ENCODE data around the gene EFNA3.

The EFNA3 gene

DNA sequence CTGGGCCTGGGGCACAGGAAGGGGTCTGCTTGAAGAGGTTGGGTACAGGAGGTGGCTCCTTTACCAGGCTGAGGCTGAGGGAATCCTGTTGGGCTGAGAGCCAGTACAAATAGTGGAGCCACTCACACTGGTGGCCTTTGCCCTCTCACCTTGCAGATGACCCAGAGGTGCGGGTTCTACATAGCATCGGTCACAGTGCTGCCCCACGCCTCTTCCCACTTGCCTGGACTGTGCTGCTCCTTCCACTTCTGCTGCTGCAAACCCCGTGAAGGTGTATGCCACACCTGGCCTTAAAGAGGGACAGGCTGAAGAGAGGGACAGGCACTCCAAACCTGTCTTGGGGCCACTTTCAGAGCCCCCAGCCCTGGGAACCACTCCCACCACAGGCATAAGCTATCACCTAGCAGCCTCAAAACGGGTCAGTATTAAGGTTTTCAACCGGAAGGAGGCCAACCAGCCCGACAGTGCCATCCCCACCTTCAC lies 55.2 kb downstream of the EFNA3 start:
- TF ChIP-seq, protein P1, sequence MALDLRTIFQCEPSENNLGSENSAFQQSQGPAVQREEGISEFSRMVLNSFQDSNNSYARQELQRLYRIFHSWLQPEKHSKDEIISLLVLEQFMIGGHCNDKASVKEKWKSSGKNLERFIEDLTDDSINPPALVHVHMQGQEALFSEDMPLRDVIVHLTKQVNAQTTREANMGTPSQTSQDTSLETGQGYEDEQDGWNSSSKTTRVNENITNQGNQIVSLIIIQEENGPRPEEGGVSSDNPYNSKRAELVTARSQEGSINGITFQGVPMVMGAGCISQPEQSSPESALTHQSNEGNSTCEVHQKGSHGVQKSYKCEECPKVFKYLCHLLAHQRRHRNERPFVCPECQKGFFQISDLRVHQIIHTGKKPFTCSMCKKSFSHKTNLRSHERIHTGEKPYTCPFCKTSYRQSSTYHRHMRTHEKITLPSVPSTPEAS (tag by site-specific recombination; IDR thresholded peaks at IDR 0.05): no peak
- no peak for TF ChIP-seq KLF10 (tag by site-specific recombination; IDR thresholded peaks at IDR 0.05)
- TF ChIP-seq ZNF223 (tag by site-specific recombination; IDR thresholded peaks at IDR 0.05): no peak
- TF ChIP-seq, protein P2, sequence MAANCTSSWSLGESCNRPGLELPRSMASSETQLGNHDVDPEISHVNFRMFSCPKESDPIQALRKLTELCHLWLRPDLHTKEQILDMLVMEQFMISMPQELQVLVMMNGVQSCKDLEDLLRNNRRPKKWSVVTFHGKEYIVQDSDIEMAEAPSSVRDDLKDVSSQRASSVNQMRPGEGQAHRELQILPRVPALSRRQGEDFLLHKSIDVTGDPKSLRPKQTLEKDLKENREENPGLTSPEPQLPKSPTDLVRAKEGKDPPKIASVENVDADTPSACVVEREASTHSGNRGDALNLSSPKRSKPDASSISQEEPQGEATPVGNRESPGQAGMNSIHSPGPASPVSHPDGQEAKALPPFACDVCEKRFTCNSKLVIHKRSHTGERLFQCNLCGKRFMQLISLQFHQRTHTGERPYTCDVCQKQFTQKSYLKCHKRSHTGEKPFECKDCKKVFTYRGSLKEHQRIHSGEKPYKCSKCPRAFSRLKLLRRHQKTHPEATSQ (tag by site-specific recombination; IDR thresholded peaks at IDR 0.05): no peak
- no peak for TF ChIP-seq HOXC10 (CRISPR knock-in tag; IDR thresholded peaks at IDR 0.05)
- TF ChIP-seq GLIS1 (tag by site-specific recombination; IDR thresholded peaks at IDR 0.05): no peak

DNA sequence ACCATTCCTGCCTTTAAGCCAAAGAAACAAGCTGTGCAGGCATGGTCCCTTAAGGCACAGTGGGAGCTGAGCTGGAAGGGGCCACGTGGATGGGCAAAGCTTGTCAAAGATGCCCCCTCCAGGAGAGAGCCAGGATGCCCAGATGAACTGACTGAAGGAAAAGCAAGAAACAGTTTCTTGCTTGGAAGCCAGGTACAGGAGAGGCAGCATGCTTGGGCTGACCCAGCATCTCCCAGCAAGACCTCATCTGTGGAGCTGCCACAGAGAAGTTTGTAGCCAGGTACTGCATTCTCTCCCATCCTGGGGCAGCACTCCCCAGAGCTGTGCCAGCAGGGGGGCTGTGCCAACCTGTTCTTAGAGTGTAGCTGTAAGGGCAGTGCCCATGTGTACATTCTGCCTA lies 55.7 kb downstream of the EFNA3 start:
- Histone ChIP-seq H3K9me3 (ENCODE audit: control insufficient read depth, insufficient read depth, low read depth, low read length) (no peaks in the 10 kb centered on the region), H3K4me1 (ENCODE audit: control insufficient read depth, insufficient read depth, low read length) (peaks cover 8% of the 10 kb centered on the region), H3K4me3 (ENCODE audit: low read depth, low read length) (no peak overlapping the region), H3K36me3 (ENCODE audit: control insufficient read depth in 2 of 2, insufficient read depth in 1 of 2, low read length in 2 of 2) (peaks cover 3 to 55% of the 10 kb centered on the region in 2 experiments; a peak in 2 of 3 replicates), H3K27ac (ENCODE audit: extremely low read depth, low read depth, low read length) (no peak overlapping the region)
- ChIA-PET POLR2A (interaction anchor here (0.6 to 2.2 kb wide), 6 partner anchors 8 to 69 kb away, joined by 4 to 13 read pairs (median 4); partner anchors contain the start of genes KRTCAP2 and TRIM46), CTCF (interaction anchor here (1.0 to 8.1 kb wide), 7 partner anchors 10 to 49 kb away, joined by 3 to 54 read pairs (median 5); partner anchors contain the start of gene KRTCAP2)
- no peak for TF ChIP-seq ZNF792 (tag by site-specific recombination; IDR thresholded peaks at IDR 0.05)
- TF ChIP-seq ZNF776 (tag by site-specific recombination; IDR thresholded peaks at IDR 0.05; ENCODE audit: borderline replicate concordance): no peak
- TF ChIP-seq ZNF132 (tag by site-specific recombination; IDR thresholded peaks at IDR 0.05; ENCODE audit: borderline replicate concordance): no peak
- no peak for TF ChIP-seq GLIS1 (tag by site-specific recombination; IDR thresholded peaks at IDR 0.05)
- TF ChIP-seq, protein P3, sequence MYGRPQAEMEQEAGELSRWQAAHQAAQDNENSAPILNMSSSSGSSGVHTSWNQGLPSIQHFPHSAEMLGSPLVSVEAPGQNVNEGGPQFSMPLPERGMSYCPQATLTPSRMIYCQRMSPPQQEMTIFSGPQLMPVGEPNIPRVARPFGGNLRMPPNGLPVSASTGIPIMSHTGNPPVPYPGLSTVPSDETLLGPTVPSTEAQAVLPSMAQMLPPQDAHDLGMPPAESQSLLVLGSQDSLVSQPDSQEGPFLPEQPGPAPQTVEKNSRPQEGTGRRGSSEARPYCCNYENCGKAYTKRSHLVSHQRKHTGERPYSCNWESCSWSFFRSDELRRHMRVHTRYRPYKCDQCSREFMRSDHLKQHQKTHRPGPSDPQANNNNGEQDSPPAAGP (tag by site-specific recombination; IDR thresholded peaks at IDR 0.05): no peak
- TF ChIP-seq KLF7 (tag by site-specific recombination; IDR thresholded peaks at IDR 0.05; ENCODE audit: borderline replicate concordance): no peak
- no peak for TF ChIP-seq ZNF558 (tag by site-specific recombination; IDR thresholded peaks at IDR 0.05)
- no peak for TF ChIP-seq YY2 (tag by site-specific recombination; IDR thresholded peaks at IDR 0.05)
- TF ChIP-seq ZNF473 (tag by site-specific recombination; IDR thresholded peaks at IDR 0.05): no peak
- TF ChIP-seq, protein P4, sequence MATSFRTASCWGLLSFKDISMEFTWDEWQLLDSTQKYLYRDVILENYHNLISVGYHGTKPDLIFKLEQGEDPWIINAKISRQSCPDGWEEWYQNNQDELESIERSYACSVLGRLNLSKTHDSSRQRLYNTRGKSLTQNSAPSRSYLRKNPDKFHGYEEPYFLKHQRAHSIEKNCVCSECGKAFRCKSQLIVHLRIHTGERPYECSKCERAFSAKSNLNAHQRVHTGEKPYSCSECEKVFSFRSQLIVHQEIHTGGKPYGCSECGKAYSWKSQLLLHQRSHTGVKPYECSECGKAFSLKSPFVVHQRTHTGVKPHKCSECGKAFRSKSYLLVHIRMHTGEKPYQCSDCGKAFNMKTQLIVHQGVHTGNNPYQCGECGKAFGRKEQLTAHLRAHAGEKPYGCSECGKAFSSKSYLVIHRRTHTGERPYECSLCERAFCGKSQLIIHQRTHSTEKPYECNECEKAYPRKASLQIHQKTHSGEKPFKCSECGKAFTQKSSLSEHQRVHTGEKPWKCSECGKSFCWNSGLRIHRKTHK (tag by site-specific recombination; IDR thresholded peaks at IDR 0.05): no peak
- no peak for TF ChIP-seq ZBTB1 (tag by site-specific recombination; IDR thresholded peaks at IDR 0.05)

More for the DNA sequence above, 55.2 kb downstream of the EFNA3 start:
- ChIA-PET CTCF (interaction anchor here (1.3 to 8.1 kb wide), 4 partner anchors 10 to 48 kb away, joined by 4 to 54 read pairs (median 8); partner anchors contain the start of gene KRTCAP2), POLR2A (interaction anchor here (1.4 to 1.5 kb wide), 2 partner anchors 7 to 10 kb away, joined by 4 to 7 read pairs; no protein-coding TSS in a partner anchor)
- Histone ChIP-seq H3K4me3 (ENCODE audit: low read depth, low read length) (no peak overlapping the region), H3K9me3 (ENCODE audit: control insufficient read depth, insufficient read depth, low read depth, low read length) (no peaks in the 10 kb centered on the region), H3K36me3 (ENCODE audit: control insufficient read depth in 2 of 2, insufficient read depth in 1 of 2, low read length in 2 of 2) (peaks cover 3 to 53% of the 10 kb centered on the region in 2 experiments; a peak in 2 of 3 replicates), H3K4me1 (ENCODE audit: control insufficient read depth, insufficient read depth, low read length) (peaks cover 11% of the 10 kb centered on the region), H3K27ac (ENCODE audit: extremely low read depth, low read depth, low read length) (no peak overlapping the region)

All from HEK293 (cell line).